22Rv1 (cell line): Measurements from ENCODE around the gene PPP1R16B.

ENCODE experiments used
- ZFX ChIP-seq: fragments of 450-650 bp; IDR thresholded peaks from 2 replicates; pipeline ENCODE4 v1.6.1; 2017; ENCODE audit warnings: antibody characterized with exemption, borderline replicate concordance
- TF ChIP-seq, protein P1 (sequence below): fragments of 450-650 bp; IDR thresholded peaks from 2 replicates; pipeline ENCODE4 v1.5.1; 2017; ENCODE audit warnings: mild to moderate bottlenecking

- TF ChIP-seq, protein P1, sequence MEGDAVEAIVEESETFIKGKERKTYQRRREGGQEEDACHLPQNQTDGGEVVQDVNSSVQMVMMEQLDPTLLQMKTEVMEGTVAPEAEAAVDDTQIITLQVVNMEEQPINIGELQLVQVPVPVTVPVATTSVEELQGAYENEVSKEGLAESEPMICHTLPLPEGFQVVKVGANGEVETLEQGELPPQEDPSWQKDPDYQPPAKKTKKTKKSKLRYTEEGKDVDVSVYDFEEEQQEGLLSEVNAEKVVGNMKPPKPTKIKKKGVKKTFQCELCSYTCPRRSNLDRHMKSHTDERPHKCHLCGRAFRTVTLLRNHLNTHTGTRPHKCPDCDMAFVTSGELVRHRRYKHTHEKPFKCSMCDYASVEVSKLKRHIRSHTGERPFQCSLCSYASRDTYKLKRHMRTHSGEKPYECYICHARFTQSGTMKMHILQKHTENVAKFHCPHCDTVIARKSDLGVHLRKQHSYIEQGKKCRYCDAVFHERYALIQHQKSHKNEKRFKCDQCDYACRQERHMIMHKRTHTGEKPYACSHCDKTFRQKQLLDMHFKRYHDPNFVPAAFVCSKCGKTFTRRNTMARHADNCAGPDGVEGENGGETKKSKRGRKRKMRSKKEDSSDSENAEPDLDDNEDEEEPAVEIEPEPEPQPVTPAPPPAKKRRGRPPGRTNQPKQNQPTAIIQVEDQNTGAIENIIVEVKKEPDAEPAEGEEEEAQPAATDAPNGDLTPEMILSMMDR = no peak
- TF ChIP-seq ZFX = no peak
Observed at GRCh38 chr20:38889792-38890496, 84.4 kb downstream of the PPP1R16B start.
